NCI-H2029 (cell line): ENCODE results near the gene CAPG.
A peak's percentile ranks its signal among the peaks of the same experiment; 100 is the strongest.
"Not testable (repeated sequence)": the region's sequence is repeated elsewhere in the genome, so short reads cannot be mapped to it uniquely, and the experiment has no call there.

Source experiments
- DNase-seq: peaks from one replicate; lab custom pipeline; 2025; lab: John Stamatoyannopoulos, UW

Gene CAPG

GRCh38 chr2:85420536-85421259 lies 10.5 kb upstream of the CAPG start:
- peak; percentile 82 for DNase-seq

DNA sequence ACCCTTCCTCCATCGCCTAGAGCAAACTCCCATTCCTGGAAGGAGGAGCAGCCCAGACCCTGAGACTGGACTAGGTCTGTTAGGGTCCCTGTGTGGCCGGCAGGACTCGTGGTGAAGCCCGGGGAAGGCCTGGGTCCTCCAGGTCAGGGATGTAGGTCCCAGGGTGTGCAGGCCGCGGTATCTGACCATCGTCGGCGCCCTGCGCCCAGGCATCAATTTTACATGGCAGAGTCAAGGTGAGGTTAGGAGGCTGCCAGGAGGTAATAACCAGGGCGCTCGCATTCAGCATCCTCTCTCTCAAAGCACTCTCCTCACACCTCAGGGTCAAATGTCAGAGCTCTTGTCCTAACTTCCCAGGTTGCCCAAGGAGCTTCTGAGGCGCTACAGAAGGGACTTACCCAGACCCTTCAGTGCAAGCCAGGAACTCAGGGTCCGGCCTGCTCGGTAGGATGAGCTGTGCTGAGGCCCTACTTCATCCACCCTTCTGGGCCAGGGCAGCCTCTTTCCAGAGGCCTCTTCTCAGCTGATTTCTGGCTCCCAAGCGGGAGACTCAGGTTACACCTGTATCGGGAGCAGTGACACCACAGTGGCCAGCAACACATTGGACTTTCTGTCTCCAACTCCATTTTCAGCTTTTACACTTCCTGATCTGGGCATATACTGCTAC lies 9.0 kb upstream of the CAPG start:
- DNase-seq: no peak

- DNase-seq: peak; percentile 70
These were observed 8.2 kb upstream of the CAPG start, which contains the start of gene SH2D6 for GRCh38 chr2:85418132-85419008. Gene SH2D6, plus strand, starts transcription at chr2:85418714. Its CDS starts 10,752 bp downstream, at chr2:85429466.

DNA sequence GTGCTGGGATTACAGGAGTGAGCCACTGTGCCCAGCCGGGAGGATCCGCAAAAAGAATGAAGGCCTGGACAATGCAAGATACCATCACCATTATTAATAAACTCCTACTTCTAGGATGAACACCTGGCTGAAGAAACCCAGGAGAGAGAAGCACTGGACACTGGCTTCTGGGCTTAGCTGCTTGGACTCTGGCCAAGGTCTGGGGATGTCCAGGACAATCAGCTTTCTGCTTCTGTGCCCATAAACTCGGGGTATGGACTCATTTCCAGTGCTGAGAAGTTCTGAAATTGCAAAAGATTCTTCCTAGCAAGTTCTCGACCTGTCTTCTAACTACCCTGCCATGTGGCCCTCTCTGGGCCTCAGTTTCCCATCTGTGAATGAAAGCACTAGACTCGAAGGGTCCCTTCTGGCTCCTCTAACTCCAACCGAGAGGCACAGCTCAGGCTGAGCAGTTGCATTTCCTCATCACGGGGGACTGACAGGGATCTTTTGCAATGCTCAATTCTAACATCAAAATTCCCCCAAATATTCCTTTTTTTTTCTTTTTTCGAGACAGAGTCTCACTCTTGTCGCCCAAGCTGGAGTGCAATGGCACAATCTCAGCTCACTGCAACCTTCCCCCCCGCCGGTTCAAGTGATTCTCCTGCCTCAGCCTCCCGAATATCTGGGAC lies 5.9 kb upstream of the CAPG start:
- no peak for DNase-seq

DNA sequence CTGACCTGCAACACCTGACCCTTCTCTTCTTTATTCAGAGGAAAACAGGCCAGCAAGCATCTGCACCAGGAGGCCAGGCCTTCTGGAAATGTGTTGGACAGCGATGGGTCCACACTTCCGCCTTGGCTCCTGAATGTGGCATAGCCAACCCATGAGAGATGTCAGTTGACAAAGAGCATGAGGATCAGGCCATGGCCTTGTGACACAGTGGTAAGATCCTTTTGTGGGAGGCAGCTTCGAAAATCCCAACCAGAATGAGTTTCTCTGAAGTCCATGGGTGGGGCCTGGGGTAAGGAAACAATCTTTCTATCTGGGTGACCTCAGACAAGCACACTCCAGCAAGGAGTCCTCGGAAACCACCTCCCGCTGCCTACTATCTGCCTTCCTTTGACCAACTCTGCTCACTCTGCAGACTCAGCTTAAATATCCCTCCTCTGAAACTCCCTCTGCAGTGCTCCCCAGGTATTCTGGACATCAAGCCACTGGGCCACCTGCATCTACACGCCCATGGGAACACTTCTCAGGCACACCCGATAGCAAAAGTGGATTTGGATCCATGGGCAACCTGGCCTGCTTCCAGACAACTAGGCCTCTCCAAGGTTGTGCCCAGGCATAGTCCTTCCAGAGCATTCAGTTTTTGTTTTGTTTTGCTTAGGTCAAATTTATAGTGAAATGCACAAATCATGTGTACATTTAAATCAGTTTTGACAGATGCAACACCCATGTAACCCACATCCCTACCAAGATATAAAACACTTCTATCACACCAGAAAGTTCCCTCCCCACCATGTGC lies 4.8 kb upstream of the CAPG start:
- no peak for DNase-seq

DNA sequence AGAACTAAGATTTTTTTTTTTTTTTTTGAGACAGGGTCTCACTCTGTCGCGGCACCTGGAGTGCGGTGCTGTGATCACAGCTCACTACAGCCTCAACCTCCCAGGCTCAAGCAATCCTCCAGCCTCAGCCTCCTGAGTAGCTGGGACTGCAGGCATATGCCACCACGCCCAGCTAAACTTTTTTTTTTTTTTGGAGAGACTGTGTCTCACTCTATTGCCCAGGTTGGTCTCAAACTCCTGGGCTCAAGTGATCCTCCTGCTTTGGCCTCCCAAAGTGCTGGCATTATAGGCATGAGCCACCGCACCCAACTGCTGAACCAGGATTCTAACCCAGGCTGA lies 4.2 kb upstream of the CAPG start:
- DNase-seq: not testable (repeated sequence)

- no peak for DNase-seq
These were observed 3.6 kb upstream of the CAPG start for GRCh38 chr2:85413592-85414420.

- no peak for DNase-seq
These were observed 1.2 kb upstream of the CAPG start for GRCh38 chr2:85411405-85411748.

DNA sequence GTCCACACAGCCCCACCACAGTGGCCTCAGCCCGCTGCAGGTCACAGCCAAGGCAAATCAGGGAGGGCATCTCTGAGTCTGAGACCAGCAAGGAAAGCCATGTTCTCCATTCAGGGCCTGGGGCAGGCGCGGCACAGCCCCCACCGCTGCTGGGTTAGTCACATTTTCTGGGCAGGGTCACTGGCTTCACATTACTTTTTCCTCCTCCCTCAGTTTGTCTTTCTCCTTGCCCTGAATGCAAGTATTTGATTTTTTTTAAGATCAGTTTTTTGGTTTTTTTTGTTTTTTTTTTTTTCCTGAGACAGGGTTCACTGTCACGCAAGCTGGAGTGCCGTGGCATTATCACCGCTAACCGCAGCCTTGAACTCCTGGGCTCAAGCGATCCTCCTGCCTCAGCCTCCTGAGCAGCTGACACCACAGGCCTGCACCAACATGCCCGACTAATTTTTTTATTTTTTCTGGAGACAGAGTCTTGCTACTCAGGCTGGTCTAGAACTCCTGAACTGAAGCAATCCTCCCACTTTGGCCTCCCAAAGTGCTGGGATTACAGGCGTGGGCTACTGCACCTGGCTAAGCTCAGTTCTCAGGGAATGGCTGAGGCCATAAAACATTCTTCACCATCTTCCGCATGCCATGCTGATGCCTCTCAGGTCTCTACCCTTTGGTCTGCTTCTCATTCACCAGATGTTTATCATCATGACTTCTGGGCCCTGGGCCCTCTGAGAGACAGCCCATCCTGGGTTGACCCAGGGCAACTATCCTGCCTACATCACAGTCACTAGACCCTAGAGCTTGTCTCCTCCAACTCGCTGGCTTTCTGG lies 628 bp upstream of the CAPG start:
- no peak for DNase-seq

DNA sequence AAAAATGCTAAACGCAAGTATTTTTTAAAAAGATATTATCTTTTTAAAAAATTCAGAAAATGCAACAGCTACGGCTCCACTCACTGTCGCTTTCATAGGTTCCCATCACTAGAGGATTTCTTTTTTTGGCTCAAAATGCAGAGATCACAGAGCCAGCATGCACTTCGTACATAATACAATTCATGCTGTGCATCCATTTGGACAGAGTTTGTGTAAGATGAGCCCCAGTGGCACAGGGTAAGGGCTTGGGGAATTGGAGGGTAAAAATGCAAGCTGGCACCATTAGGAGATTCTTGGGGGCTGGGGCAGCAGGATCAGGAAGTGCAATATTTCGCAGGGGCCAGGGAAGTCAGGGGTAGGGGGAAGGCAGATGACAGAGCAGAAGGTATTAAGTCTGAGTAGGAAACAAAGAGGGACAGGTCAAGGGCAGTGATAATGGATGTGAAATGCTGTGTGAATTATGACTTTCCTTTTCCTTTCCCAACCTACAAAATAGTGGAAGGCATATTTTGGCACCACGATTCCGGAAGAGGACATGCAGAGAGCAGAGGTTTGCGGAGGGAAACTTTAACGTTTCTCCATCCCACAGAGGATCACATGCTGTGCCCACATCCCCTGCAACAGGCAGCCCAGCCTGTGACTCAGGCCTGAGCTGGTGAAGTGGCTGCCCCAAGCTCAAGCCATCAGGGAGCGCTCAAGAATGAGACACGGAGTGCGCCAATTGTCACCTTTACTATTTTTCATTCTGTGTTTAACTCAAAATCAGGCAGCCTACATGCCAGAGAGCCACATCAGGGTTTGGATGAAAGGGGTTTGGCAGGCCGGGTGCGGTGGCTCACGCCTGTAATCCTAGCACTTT lies 4.7 kb downstream of the CAPG start:
- no peak for DNase-seq

DNA sequence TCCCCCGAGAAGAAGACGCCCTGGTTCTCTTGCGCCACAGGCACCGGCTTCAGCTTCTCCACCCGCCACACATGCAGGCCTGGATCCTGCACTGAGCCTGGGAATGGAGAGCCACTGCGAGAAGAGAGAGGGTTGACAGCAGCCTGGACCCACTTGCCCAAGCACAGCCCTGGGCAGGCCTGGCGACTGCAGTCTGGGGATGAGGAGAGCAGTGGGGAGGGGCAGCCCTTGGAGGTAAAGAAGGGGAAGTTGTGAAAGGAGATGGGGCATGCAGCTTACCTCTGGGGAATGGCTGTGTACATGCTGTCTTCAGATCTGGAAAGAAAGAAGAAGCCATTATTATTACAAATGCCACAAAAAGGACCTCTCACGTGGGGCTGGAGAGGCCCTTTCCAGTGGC lies 8.3 kb downstream of the CAPG start:
- DNase-seq: no peak

GRCh38 chr2:85401464-85401805 lies 8.7 kb downstream of the CAPG start:
- no peak for DNase-seq

GRCh38 chr2:85400541-85401463 lies 9.4 kb downstream of the CAPG start:
- DNase-seq: peak; percentile 32

- DNase-seq: peak; percentile 62
These were observed 10.1 kb downstream of the CAPG start for GRCh38 chr2:85400023-85400422.

DNA sequence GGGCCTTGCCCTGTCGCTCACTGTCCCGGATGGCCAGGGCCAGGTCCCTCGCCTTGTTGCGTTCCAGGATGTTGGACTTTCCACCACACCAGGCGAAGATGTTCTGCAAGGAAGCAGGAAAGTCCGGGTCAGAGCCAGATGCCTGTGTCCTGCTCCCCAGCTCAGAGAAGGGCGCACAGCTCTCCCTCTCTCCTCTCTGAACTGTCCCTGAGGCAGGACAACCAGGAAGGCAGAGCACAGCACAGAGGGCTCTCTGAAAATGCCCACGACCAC lies 11.0 kb downstream of the CAPG start:
- DNase-seq: no peak

DNA sequence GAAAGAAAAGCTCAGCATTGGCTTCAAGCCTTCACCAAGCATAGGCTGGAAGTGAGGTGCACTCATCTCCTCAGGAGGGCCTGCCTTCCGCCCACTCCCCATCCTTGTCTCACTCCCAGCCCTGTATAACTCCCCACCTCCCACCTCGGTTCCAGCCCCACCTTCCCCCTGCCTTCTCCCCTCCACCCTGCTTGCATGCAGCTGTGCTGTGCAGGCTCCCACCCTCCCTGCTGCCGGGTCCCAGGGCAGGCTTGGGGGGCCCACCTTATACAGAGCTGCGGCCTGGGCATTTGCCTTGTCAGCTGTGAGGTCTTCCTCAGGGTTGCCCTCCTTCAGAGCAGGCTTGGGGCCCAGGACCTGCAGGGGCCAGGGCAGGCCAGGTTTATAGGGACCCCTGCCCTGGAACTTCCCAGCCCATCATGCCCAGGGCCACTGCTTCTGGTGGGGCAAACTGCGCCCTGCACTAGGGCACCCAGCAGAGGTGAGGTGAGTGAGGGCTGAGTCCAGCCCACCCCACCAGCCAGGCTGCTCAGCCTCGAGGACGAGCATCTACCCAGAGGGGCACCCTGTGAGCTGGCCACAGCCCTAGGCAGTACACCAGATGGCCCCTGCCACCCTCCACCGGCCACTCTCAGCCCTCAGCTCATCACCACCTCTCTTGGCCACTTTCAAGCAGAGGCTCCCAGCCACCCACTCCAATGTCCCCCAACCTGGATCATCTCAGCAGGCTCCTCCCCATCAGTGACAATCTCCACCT lies 11.6 kb downstream of the CAPG start:
- no peak for DNase-seq

DNA sequence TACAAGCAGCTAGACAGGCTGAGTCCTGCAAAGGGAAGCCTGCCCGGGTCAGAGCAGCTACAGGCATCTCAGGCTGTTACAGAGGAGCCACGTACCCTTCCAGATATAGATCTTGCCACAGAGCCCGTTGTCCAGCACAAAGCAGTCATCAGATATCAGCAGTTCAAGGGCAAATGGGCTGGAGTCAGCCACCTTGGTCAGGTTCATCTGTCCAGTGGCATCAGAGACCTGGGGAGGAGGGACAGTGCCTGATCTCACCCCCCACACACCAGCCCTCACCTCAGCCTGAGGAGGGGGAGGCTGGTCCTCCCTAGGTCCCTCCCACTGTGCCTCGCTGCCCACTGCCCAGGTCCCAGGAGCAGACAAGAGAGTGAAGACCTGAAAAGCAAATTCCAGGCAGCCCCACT lies 12.2 kb downstream of the CAPG start:
- no peak for DNase-seq
